Measurements from ENCODE around the gene ZSWIM6. TPM values are rescaled to one million over a fixed set of nuclear protein-coding genes. Genes with fewer than 3 reads are reported as not detected.

ZSWIM6 gene
- polyA plus RNA-seq, 1 of the 3 experiments (the other 2 are of a cell fraction) = 7.4 TPM

DNA sequence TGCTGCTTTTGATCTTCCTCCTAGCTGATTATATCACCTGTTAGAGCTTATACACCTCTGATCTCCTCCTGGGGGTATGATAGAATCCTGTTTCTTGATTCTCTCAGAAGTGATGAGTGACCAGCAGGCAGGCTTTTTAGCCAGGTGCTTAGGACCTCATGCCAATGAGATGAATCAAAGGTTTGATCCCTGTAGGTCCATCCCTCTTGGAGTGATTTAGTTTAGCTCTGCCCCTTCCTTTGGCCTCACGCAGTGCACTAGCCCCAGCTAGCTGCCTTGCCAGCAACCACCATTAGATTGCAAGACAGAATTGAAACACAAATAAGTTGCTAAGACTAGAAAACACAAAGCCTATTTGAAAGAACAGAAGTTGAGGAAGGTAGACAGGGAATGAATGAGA lies 84.4 kb downstream of the ZSWIM6 start:
- ChIA-PET POLR2A (no interaction called here), CTCF (no interaction called here)
- TF ChIP-seq, protein P1, sequence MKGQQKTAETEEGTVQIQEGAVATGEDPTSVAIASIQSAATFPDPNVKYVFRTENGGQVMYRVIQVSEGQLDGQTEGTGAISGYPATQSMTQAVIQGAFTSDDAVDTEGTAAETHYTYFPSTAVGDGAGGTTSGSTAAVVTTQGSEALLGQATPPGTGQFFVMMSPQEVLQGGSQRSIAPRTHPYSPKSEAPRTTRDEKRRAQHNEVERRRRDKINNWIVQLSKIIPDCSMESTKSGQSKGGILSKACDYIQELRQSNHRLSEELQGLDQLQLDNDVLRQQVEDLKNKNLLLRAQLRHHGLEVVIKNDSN (IDR thresholded peaks at IDR 0.05; ENCODE audit: borderline replicate concordance, low read depth) = no peak
- TF ChIP-seq MXI1 (IDR thresholded peaks at IDR 0.05; ENCODE audit: low read depth, low read length) (no peak), RAD21 (IDR thresholded peaks at IDR 0.05; ENCODE audit: low read length) (0 out of 2 replicates have a peak, but pooled peaks have one; percentile 3), TCF12 (IDR thresholded peaks at IDR 0.05) (no peak), MEF2A (IDR thresholded peaks at IDR 0.05; ENCODE audit: borderline replicate concordance, low read depth) (no peak), FOXM1 (IDR thresholded peaks at IDR 0.05; ENCODE audit: low read depth) (no peak), ELF1 (IDR thresholded peaks at IDR 0.05) (no peak), RCOR1 (IDR thresholded peaks at IDR 0.05; ENCODE audit: low read length) (no peak)
- TF ChIP-seq, protein P2, sequence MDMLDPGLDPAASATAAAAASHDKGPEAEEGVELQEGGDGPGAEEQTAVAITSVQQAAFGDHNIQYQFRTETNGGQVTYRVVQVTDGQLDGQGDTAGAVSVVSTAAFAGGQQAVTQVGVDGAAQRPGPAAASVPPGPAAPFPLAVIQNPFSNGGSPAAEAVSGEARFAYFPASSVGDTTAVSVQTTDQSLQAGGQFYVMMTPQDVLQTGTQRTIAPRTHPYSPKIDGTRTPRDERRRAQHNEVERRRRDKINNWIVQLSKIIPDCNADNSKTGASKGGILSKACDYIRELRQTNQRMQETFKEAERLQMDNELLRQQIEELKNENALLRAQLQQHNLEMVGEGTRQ (IDR thresholded peaks at IDR 0.05; ENCODE audit: borderline replicate concordance, low read depth, low read length) = no peak
- Histone ChIP-seq H3F3A (replicated peaks; ENCODE audit: insufficient read depth) (peaks cover 6% of the 10 kb centered on the region), H3K9ac (no peak overlapping the region), H4K20me1 (ENCODE audit: insufficient read depth) (peaks cover 78% of the 10 kb centered on the region), H3K4me2 (no peak overlapping the region; the same call in 1 of the 2 replicates), H2AFZ (ENCODE audit: low read depth) (no peak overlapping the region), H3K9me3 (no peaks in the 10 kb centered on the region), H3K27me3 (ENCODE audit: insufficient read depth) (no peaks in the 10 kb centered on the region), H3K9me2 (no peaks in the 10 kb centered on the region), H3K4me3 (ENCODE audit: low read depth in 2 of 2, low read length in 1 of 2) (no peak overlapping the region), H3K79me2 (ENCODE audit: insufficient read depth) (peaks cover 96% of the 10 kb centered on the region), H3K4me1 (ENCODE audit: control insufficient read depth in 1 of 2, insufficient read depth in 2 of 2, low read depth in 1 of 2, low read length in 1 of 2) (peaks cover 5 to 19% of the 10 kb centered on the region in 2 experiments; a peak in 2 of 4 replicates), H3K27ac (ENCODE audit: low read depth in 2 of 2, low read length in 1 of 2) (no peak overlapping the region), H3K36me3 (replicated peaks in 1 of 2; ENCODE audit: control insufficient read depth in 1 of 2, insufficient read depth in 2 of 2, low read length in 1 of 2) (peaks cover 0 to 3% of the 10 kb centered on the region in 2 experiments)
- WGBS (ENCODE audit: low lambda C conversion rate) = 78% methylated on average over 1 of the region's 1 CpG
- DNase-seq = no peak

- no peak overlapping the region for H2AFZ ChIP-seq (ENCODE audit: low read depth)
- no peak for TF ChIP-seq RFX5 (IDR thresholded peaks at IDR 0.05; ENCODE audit: low read length)
- no peak for TF ChIP-seq JUND (IDR thresholded peaks at IDR 0.05)
- no peak for TF ChIP-seq MXI1 (IDR thresholded peaks at IDR 0.05; ENCODE audit: low read depth, low read length)
- no peak for TF ChIP-seq TEAD4 (IDR thresholded peaks at IDR 0.05; ENCODE audit: borderline replicate concordance, insufficient read depth)
- TF ChIP-seq TCF12 (IDR thresholded peaks at IDR 0.05) = no peak
- TF ChIP-seq, protein P3, sequence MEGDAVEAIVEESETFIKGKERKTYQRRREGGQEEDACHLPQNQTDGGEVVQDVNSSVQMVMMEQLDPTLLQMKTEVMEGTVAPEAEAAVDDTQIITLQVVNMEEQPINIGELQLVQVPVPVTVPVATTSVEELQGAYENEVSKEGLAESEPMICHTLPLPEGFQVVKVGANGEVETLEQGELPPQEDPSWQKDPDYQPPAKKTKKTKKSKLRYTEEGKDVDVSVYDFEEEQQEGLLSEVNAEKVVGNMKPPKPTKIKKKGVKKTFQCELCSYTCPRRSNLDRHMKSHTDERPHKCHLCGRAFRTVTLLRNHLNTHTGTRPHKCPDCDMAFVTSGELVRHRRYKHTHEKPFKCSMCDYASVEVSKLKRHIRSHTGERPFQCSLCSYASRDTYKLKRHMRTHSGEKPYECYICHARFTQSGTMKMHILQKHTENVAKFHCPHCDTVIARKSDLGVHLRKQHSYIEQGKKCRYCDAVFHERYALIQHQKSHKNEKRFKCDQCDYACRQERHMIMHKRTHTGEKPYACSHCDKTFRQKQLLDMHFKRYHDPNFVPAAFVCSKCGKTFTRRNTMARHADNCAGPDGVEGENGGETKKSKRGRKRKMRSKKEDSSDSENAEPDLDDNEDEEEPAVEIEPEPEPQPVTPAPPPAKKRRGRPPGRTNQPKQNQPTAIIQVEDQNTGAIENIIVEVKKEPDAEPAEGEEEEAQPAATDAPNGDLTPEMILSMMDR (IDR thresholded peaks at IDR 0.05) = no peak
- no peak for TF ChIP-seq GABPA (IDR thresholded peaks at IDR 0.05; ENCODE audit: low read depth)
- no peak for TF ChIP-seq NFIC (IDR thresholded peaks at IDR 0.05; ENCODE audit: borderline replicate concordance)
- TF ChIP-seq IRF3 (IDR thresholded peaks at IDR 0.05; ENCODE audit: low read depth, low read length) = no peak
- no peak for TF ChIP-seq RAD21 (IDR thresholded peaks at IDR 0.05; ENCODE audit: low read length)
- TF ChIP-seq SIN3A (IDR thresholded peaks at IDR 0.05; ENCODE audit: borderline replicate concordance, low read depth, low read length) = no peak
- no peak for TF ChIP-seq GATA2 (CRISPR knock-in tag; IDR thresholded peaks at IDR 0.05)
- no peak for TF ChIP-seq FOSL2 (IDR thresholded peaks at IDR 0.05; ENCODE audit: borderline replicate concordance, low read depth)
- no peak for TF ChIP-seq MEF2A (IDR thresholded peaks at IDR 0.05; ENCODE audit: borderline replicate concordance, low read depth)
- TF ChIP-seq, protein P2 (IDR thresholded peaks at IDR 0.05; ENCODE audit: borderline replicate concordance, low read depth, low read length) = no peak
- no peak for TF ChIP-seq POLR2AphosphoS5 (IDR thresholded peaks at IDR 0.05; ENCODE audit: low read depth, low read length)
Observed at GRCh38 chr5:61417340-61417739, 85.3 kb downstream of the ZSWIM6 start.

More at GRCh38 chr5:61417340-61417739, 85.3 kb downstream of the ZSWIM6 start:
- no peak overlapping the region for H3K27ac ChIP-seq (ENCODE audit: low read depth in 2 of 2, low read length in 1 of 2)
- peaks cover 6% of the 10 kb centered on the region for H3F3A ChIP-seq (replicated peaks; ENCODE audit: insufficient read depth)
- POLR2A ChIA-PET = no interaction called here
- CTCF ChIA-PET = no interaction called here
- H3K4me3 ChIP-seq (ENCODE audit: low read depth in 2 of 2, low read length in 1 of 2) = no peak overlapping the region
- peaks cover 0 to 3% of the 10 kb centered on the region in 2 experiments for H3K36me3 ChIP-seq (replicated peaks in 1 of 2; ENCODE audit: control insufficient read depth in 1 of 2, insufficient read depth in 2 of 2, low read length in 1 of 2)
- H3K27me3 ChIP-seq (ENCODE audit: insufficient read depth) = no peaks in the 10 kb centered on the region
- 86% methylated on average over 3 of the region's 3 CpGs for WGBS (ENCODE audit: low lambda C conversion rate)
- no peaks in the 10 kb centered on the region for H3K9me2 ChIP-seq
- peaks cover 2% of the 10 kb centered on the region; the same call in 1 of the 2 replicates for H3K9me3 ChIP-seq
- H3K79me2 ChIP-seq (ENCODE audit: insufficient read depth) = peaks cover 96% of the 10 kb centered on the region
- no peak overlapping the region for H3K4me2 ChIP-seq
- H3K4me1 ChIP-seq (ENCODE audit: control insufficient read depth in 1 of 2, insufficient read depth in 2 of 2, low read depth in 1 of 2, low read length in 1 of 2) = peaks cover 5 to 19% of the 10 kb centered on the region in 2 experiments; a peak in 2 of 4 replicates
- peaks cover 83% of the 10 kb centered on the region for H4K20me1 ChIP-seq (ENCODE audit: insufficient read depth)
- peak; percentile 15 for DNase-seq
- no peak overlapping the region for H3K9ac ChIP-seq

All from SK-N-SH (cell line).